HG02970 (cell line): ENCODE data around the gene RUNDC1.
"Not testable (repeated sequence)": the region's sequence is repeated elsewhere in the genome, so short reads cannot be mapped to it uniquely, and the experiment has no call there.

Source experiments
- ATAC-seq: cut with Tn5 transposase; IDR thresholded peaks from one replicate; pipeline ENCODE4 v1.9.1; 2021; ENCODE audit warnings: mild to moderate bottlenecking, moderate library complexity, moderate number of reproducible peaks; ENCODE audit not compliant: unreplicated experiment, low FRiP score

Gene RUNDC1

GRCh38 chr17:42989726-42990652 lies 9.6 kb downstream of the RUNDC1 start:
- ATAC-seq: no peak

- ATAC-seq: no peak
Measured at GRCh38 chr17:42991471-42991870, 11.1 kb downstream of the RUNDC1 start.

- ATAC-seq: no peak
Measured at GRCh38 chr17:42992872-42993271, 12.5 kb downstream of the RUNDC1 start.

- ATAC-seq: not testable (repeated sequence)
Measured at GRCh38 chr17:42993913-42994312, 13.5 kb downstream of the RUNDC1 start.

GRCh38 chr17:42997390-42997983 lies 17.1 kb downstream of the RUNDC1 start:
- ATAC-seq: no peak

- peak; percentile 92 for ATAC-seq
Measured at GRCh38 chr17:42997984-42998938, 17.9 kb downstream of the RUNDC1 start, which contains the start of gene RPL27. Gene RPL27 (plus strand): TSS chr17:42998419. CDS start chr17:42998751, 332 bp downstream.

GRCh38 chr17:42999003-42999525 lies 18.7 kb downstream of the RUNDC1 start:
- ATAC-seq: no peak

- not testable (repeated sequence) for ATAC-seq
Measured at GRCh38 chr17:43000894-43001293, 20.5 kb downstream of the RUNDC1 start.

- no peak for ATAC-seq
Measured at GRCh38 chr17:43003542-43004172, 23.3 kb downstream of the RUNDC1 start.

GRCh38 chr17:43006639-43007551 lies 26.5 kb downstream of the RUNDC1 start, which contains the start of gene IFI35:
Gene IFI35 (plus strand): TSS chr17:43006784. CDS start chr17:43006948, 164 bp downstream.
- no peak for ATAC-seq

GRCh38 chr17:43010667-43011308 lies 30.4 kb downstream of the RUNDC1 start:
- no peak for ATAC-seq

GRCh38 chr17:43011728-43012472 lies 31.5 kb downstream of the RUNDC1 start:
- no peak for ATAC-seq

- no peak for ATAC-seq
Measured at GRCh38 chr17:43013296-43013695, 32.9 kb downstream of the RUNDC1 start.

- no peak for ATAC-seq
Measured at GRCh38 chr17:43014020-43014648, 33.8 kb downstream of the RUNDC1 start.

GRCh38 chr17:43014649-43015542 lies 34.5 kb downstream of the RUNDC1 start:
- no peak for ATAC-seq

- ATAC-seq: no peak
Measured at GRCh38 chr17:43015579-43015978, 35.2 kb downstream of the RUNDC1 start.
